ENCODE results near the gene PSMG2. TPM values are rescaled to one million over a fixed set of nuclear protein-coding genes. Genes with fewer than 3 reads are reported as not detected.
"Not testable (repeated sequence)": the region's sequence is repeated elsewhere in the genome, so short reads cannot be mapped to it uniquely, and the experiment has no call there.

The PSMG2 gene
- polyA plus RNA-seq, 3 donors from 2014 or later = 74.9 to 96.6 (median 81.6) TPM

- Mint-ChIP-seq H3K27ac (no peak overlapping the region), H3K9me3 (no peaks in the 10 kb centered on the region)
These were observed 39.6 kb downstream of the PSMG2 start for GRCh38 chr18:12742453-12742852.

GRCh38 chr18:12744103-12744502 lies 41.3 kb downstream of the PSMG2 start:
- Mint-ChIP-seq H3K4me3 (no peak overlapping the region), H3K36me3 (peaks cover 0 to 4% (median 0%) of the 10 kb centered on the region in 3 donors), H3K4me1 (no peaks in the 10 kb centered on the region), H3K27ac (peak overlapping the region in 1 of 6 donors; percentile 4), H3K9me3 (no peaks in the 10 kb centered on the region), H3K27me3 (ENCODE audit: low read depth in 3 of 3) (peaks cover 0 to 3% (median 0%) of the 10 kb centered on the region in 3 donors)
- peak; percentile 36 to 55 (median 46) for DNase-seq

More at GRCh38 chr18:12742453-12742852, 39.6 kb downstream of the PSMG2 start:
- no peak for DNase-seq
- H3K27me3 Mint-ChIP-seq (ENCODE audit: low read depth in 3 of 3) = no peaks in the 10 kb centered on the region
- H3K4me3 Mint-ChIP-seq = no peak overlapping the region
- H3K36me3 Mint-ChIP-seq = no peaks in the 10 kb centered on the region
- no peaks in the 10 kb centered on the region for H3K4me1 Mint-ChIP-seq

- Mint-ChIP-seq H3K36me3 (peaks cover 0 to 4% (median 0%) of the 10 kb centered on the region in 3 donors), H3K27ac (no peak overlapping the region), H3K4me1 (no peaks in the 10 kb centered on the region), H3K27me3 (ENCODE audit: low read depth in 3 of 3) (peaks cover 0 to 6% (median 0%) of the 10 kb centered on the region in 3 donors), H3K9me3 (no peaks in the 10 kb centered on the region), H3K4me3 (no peak overlapping the region)
- no peak for DNase-seq
These were observed 42.4 kb downstream of the PSMG2 start for GRCh38 chr18:12745095-12745795.

- Mint-ChIP-seq H3K4me1 (no peaks in the 10 kb centered on the region), H3K9me3 (no peaks in the 10 kb centered on the region), H3K36me3 (peaks cover 0 to 4% (median 0%) of the 10 kb centered on the region in 3 donors), H3K4me3 (no peak overlapping the region), H3K27me3 (ENCODE audit: low read depth in 3 of 3) (peaks cover 0 to 6% (median 0%) of the 10 kb centered on the region in 3 donors), H3K27ac (peak overlapping the region in 1 of 6 donors; percentile 30)
- no peak for DNase-seq
These were observed 44.9 kb downstream of the PSMG2 start for GRCh38 chr18:12747530-12748315.

GRCh38 chr18:12748671-12749070 lies 45.8 kb downstream of the PSMG2 start:
- Mint-ChIP-seq H3K36me3 (peaks cover 0 to 4% (median 0%) of the 10 kb centered on the region in 3 donors), H3K9me3 (no peaks in the 10 kb centered on the region), H3K27ac (peak overlapping the region in 1 of 6 donors; percentile 46), H3K27me3 (ENCODE audit: low read depth in 3 of 3) (peaks cover 0 to 6% (median 0%) of the 10 kb centered on the region in 3 donors), H3K4me3 (no peak overlapping the region), H3K4me1 (no peaks in the 10 kb centered on the region)
- DNase-seq = no peak

- H3K4me1 Mint-ChIP-seq = no peaks in the 10 kb centered on the region
- no peak overlapping the region for H3K4me3 Mint-ChIP-seq
- DNase-seq = no peak
- H3K27ac Mint-ChIP-seq = peak overlapping the region in 1 of 6 donors; percentile 46
- peaks cover 0 to 6% (median 0%) of the 10 kb centered on the region in 3 donors for H3K27me3 Mint-ChIP-seq (ENCODE audit: low read depth in 3 of 3)
- peaks cover 0 to 4% (median 0%) of the 10 kb centered on the region in 3 donors for H3K36me3 Mint-ChIP-seq
- no peaks in the 10 kb centered on the region for H3K9me3 Mint-ChIP-seq
These were observed 46.3 kb downstream of the PSMG2 start for GRCh38 chr18:12749121-12749520.

GRCh38 chr18:12750076-12750714 lies 47.4 kb downstream of the PSMG2 start:
- H3K27ac Mint-ChIP-seq = no peak overlapping the region
- no peaks in the 10 kb centered on the region for H3K9me3 Mint-ChIP-seq
- no peak for DNase-seq
- no peak overlapping the region for H3K4me3 Mint-ChIP-seq
- H3K36me3 Mint-ChIP-seq = peaks cover 0 to 4% (median 0%) of the 10 kb centered on the region in 3 donors
- peaks cover 0 to 7% (median 0%) of the 10 kb centered on the region in 3 donors for H3K27me3 Mint-ChIP-seq (ENCODE audit: low read depth in 3 of 3)
- no peaks in the 10 kb centered on the region for H3K4me1 Mint-ChIP-seq

- DNase-seq = no peak
- Mint-ChIP-seq H3K4me3 (no peak overlapping the region), H3K27me3 (ENCODE audit: low read depth in 3 of 3) (peaks cover 0 to 7% (median 0%) of the 10 kb centered on the region in 3 donors), H3K36me3 (peaks cover 0 to 4% (median 0%) of the 10 kb centered on the region in 3 donors), H3K27ac (no peak overlapping the region), H3K4me1 (no peaks in the 10 kb centered on the region), H3K9me3 (no peaks in the 10 kb centered on the region)
These were observed 48.1 kb downstream of the PSMG2 start for GRCh38 chr18:12750715-12751502.

- no peak for DNase-seq
- H3K9me3 Mint-ChIP-seq = no peaks in the 10 kb centered on the region
- H3K4me3 Mint-ChIP-seq = no peak overlapping the region
- H3K27ac Mint-ChIP-seq = no peak overlapping the region
- H3K27me3 Mint-ChIP-seq (ENCODE audit: low read depth in 3 of 3) = peaks cover 0 to 7% (median 0%) of the 10 kb centered on the region in 3 donors
- H3K4me1 Mint-ChIP-seq = no peaks in the 10 kb centered on the region
- peaks cover 0 to 5% (median under 1%) of the 10 kb centered on the region in 3 donors for H3K36me3 Mint-ChIP-seq
These were observed 48.7 kb downstream of the PSMG2 start for GRCh38 chr18:12751503-12751884.

- peaks cover 0 to 7% (median 0%) of the 10 kb centered on the region in 3 donors for H3K27me3 Mint-ChIP-seq (ENCODE audit: low read depth in 3 of 3)
- peaks cover 0 to 8% (median 3%) of the 10 kb centered on the region in 3 donors for H3K36me3 Mint-ChIP-seq
These were observed 49.0 kb downstream of the PSMG2 start for GRCh38 chr18:12751891-12752290.

GRCh38 chr18:12754511-12754910 lies 51.7 kb downstream of the PSMG2 start:
- no peaks in the 10 kb centered on the region for H3K9me3 Mint-ChIP-seq

More at GRCh38 chr18:12751891-12752290, 49.0 kb downstream of the PSMG2 start:
- H3K9me3 Mint-ChIP-seq = no peaks in the 10 kb centered on the region
- no peak for DNase-seq
- H3K27ac Mint-ChIP-seq = no peak overlapping the region
- no peak overlapping the region for H3K4me3 Mint-ChIP-seq
- H3K4me1 Mint-ChIP-seq = no peaks in the 10 kb centered on the region

GRCh38 chr18:12755606-12756005 lies 52.8 kb downstream of the PSMG2 start:
- not testable (repeated sequence) for H3K4me3 Mint-ChIP-seq; H3K9me3 Mint-ChIP-seq; H3K27ac Mint-ChIP-seq; H3K27me3 Mint-ChIP-seq (ENCODE audit: low read depth in 3 of 3); H3K4me1 Mint-ChIP-seq; H3K36me3 Mint-ChIP-seq; DNase-seq

More at GRCh38 chr18:12754511-12754910, 51.7 kb downstream of the PSMG2 start:
- H3K4me1 Mint-ChIP-seq = no peaks in the 10 kb centered on the region
- H3K27me3 Mint-ChIP-seq (ENCODE audit: low read depth in 3 of 3) = peaks cover 0 to 1% (median 0%) of the 10 kb centered on the region in 3 donors
- H3K27ac Mint-ChIP-seq = no peak overlapping the region
- no peak overlapping the region for H3K4me3 Mint-ChIP-seq
- DNase-seq = no peak
- peaks cover 0 to 4% (median 3%) of the 10 kb centered on the region in 3 donors for H3K36me3 Mint-ChIP-seq

- H3K4me1 Mint-ChIP-seq; H3K36me3 Mint-ChIP-seq; DNase-seq; H3K27me3 Mint-ChIP-seq (ENCODE audit: low read depth in 3 of 3); H3K9me3 Mint-ChIP-seq; H3K4me3 Mint-ChIP-seq; H3K27ac Mint-ChIP-seq: not testable (repeated sequence)
These were observed 53.9 kb downstream of the PSMG2 start for GRCh38 chr18:12756619-12757239.

Measured in immature natural killer cell (primary cell).